ENCODE results near the gene SNX7. TPM values are rescaled to one million over a fixed set of nuclear protein-coding genes. Genes with fewer than 3 reads are reported as not detected.

The SNX7 gene
- total RNA-seq, 4 donors from 2014 or later = 10.7 to 20.0 (median 14.8) TPM

GRCh38 chr1:98735756-98736155 is 74.2 kb downstream of the SNX7 start:
- no peak for TF ChIP-seq CTCF (IDR thresholded peaks at IDR 0.05)
- no peak for DNase-seq (ENCODE audit: low spot score)
- ATAC-seq (ENCODE audit: low FRiP score) = no peak

GRCh38 chr1:98737835-98738234 is 76.3 kb downstream of the SNX7 start:
- DNase-seq (ENCODE audit: low spot score) (no peak), ATAC-seq (ENCODE audit: low FRiP score) (no peak)
- no peak for TF ChIP-seq CTCF (IDR thresholded peaks at IDR 0.05)

GRCh38 chr1:98739762-98740161 is 78.2 kb downstream of the SNX7 start:
- no peak for ATAC-seq (ENCODE audit: low FRiP score)
- no peak for DNase-seq (ENCODE audit: low spot score)
- no peak for TF ChIP-seq CTCF (IDR thresholded peaks at IDR 0.05)

GRCh38 chr1:98741164-98741563 is 79.6 kb downstream of the SNX7 start:
- DNase-seq (ENCODE audit: low spot score) (no peak), ATAC-seq (ENCODE audit: low FRiP score) (no peak)
- TF ChIP-seq CTCF (IDR thresholded peaks at IDR 0.05) = no peak

GRCh38 chr1:98749152-98749756 is 87.7 kb downstream of the SNX7 start:
- DNase-seq (ENCODE audit: low spot score) = no peak
- TF ChIP-seq CTCF (IDR thresholded peaks at IDR 0.05) = no peak
- no peak for ATAC-seq (ENCODE audit: low FRiP score)

GRCh38 chr1:98754176-98754575 is 92.7 kb downstream of the SNX7 start:
- ATAC-seq (ENCODE audit: low FRiP score) = no peak
- DNase-seq (ENCODE audit: low spot score) = no peak
- no peak for TF ChIP-seq CTCF (IDR thresholded peaks at IDR 0.05)

- DNase-seq (ENCODE audit: low spot score) = no peak
- ATAC-seq (ENCODE audit: low FRiP score) = no peak
- no peak for TF ChIP-seq CTCF (IDR thresholded peaks at IDR 0.05)
Measured at GRCh38 chr1:98761219-98761865, 99.8 kb downstream of the SNX7 start.
